Caco-2 (cell line): ENCODE measurements around the gene MED29. TPM values are rescaled to one million over a fixed set of nuclear protein-coding genes. Genes with fewer than 3 reads are reported as not detected.

Experiments used
- BruUV-seq: library from RNA; stranded (reverse); fragments of 400-500 nt; replicated peaks from 2 replicates; lab custom pipeline; 2021; lab: Mats Ljungman, UMichigan
- CTCF ChIA-PET: fragments of 300-600 bp; sonication (Branson Sonifier 250); formaldehyde crosslinking; loops from one replicate; lab custom pipeline; 2022; ENCODE audit warnings: antibody characterized with exemption; lab: Charles Lee
- POLR2A ChIA-PET: fragments of 300-600 bp; sonication (Branson Sonifier 250); formaldehyde crosslinking; loops from one replicate; lab custom pipeline; 2022; ENCODE audit warnings: antibody characterized with exemption; lab: Charles Lee
- DNase-seq, 2 experiments: peaks; one replicate each; pipeline versions ENCODE4 v3.0.0 to v3.0.0-alpha.2; 2020 to 2022
- H3K27me3 ChIP-seq: replicated peaks from 2 replicates; pipeline ENCODE4 v1.6.0; 2011; ENCODE audit warnings: low read length; ENCODE audit not compliant: control insufficient read depth, insufficient read depth
- H3K36me3 ChIP-seq: 2 replicates; pipeline ENCODE4 v1.5.1; 2011; ENCODE audit warnings: low read length; ENCODE audit not compliant: control insufficient read depth, insufficient read depth
- H3K4me1 ChIP-seq: fragments of 250-450 bp; sonication (Bioruptor Pico); 2 replicates; pipeline ENCODE4 v1.5.1; 2020; ENCODE audit warnings: mild to moderate bottlenecking
- H3K4me3 ChIP-seq: 2 replicates; pipeline ENCODE4 v1.5.1; 2011; ENCODE audit warnings: low read depth, mild to moderate bottlenecking, control low read depth, low read length
- H3K9me3 ChIP-seq: fragments of 250-450 bp; sonication (Bioruptor Pico); 2 replicates; pipeline ENCODE4 v1.5.1; 2020; ENCODE audit warnings: mild to moderate bottlenecking, moderate library complexity
- H3K27ac Mint-ChIP-seq: one replicate; pipeline ENCODE4 v1.8.0; 2022; ENCODE audit warnings: mixed read lengths; ENCODE audit not compliant: unreplicated experiment
- H3K27me3 Mint-ChIP-seq: one replicate; pipeline ENCODE4 v1.8.0; 2022; ENCODE audit warnings: mixed read lengths; ENCODE audit not compliant: insufficient read depth, unreplicated experiment
- H3K36me3 Mint-ChIP-seq: one replicate; pipeline ENCODE4 v1.8.0; 2022; ENCODE audit warnings: mild to moderate bottlenecking, mixed read lengths; ENCODE audit not compliant: insufficient read depth, unreplicated experiment
- H3K4me1 Mint-ChIP-seq: one replicate; pipeline ENCODE4 v1.8.0; 2022; ENCODE audit warnings: low read depth, mixed read lengths; ENCODE audit not compliant: unreplicated experiment
- H3K4me3 Mint-ChIP-seq: one replicate; pipeline ENCODE4 v1.8.0; 2022; ENCODE audit warnings: mild to moderate bottlenecking, moderate library complexity, mixed read lengths; ENCODE audit not compliant: unreplicated experiment
- H3K9me3 Mint-ChIP-seq: one replicate; pipeline ENCODE4 v1.8.0; 2022; ENCODE audit warnings: mixed read lengths; ENCODE audit not compliant: unreplicated experiment
- CTCF ChIP-seq, 2 experiments: fragments of 200-600 bp in 1 of 2; IDR thresholded peaks; 1 replicate in 1 of 2; 2 replicates in 1 of 2; pipeline versions ENCODE4 v1.5.1 to v1.8.0; 2011 to 2022; ENCODE audit warnings: antibody characterized with exemption in 1 of 2, control low read depth in 1 of 2, inconsistent platforms in 1 of 2, low read depth in 1 of 2, low read length in 1 of 2, mild to moderate bottlenecking in 1 of 2, moderate library complexity in 1 of 2; ENCODE audit not compliant: insufficient read depth in 1 of 2, severe bottlenecking in 1 of 2, unreplicated experiment in 1 of 2
- intact Hi-C: fragments of 100-400 bp; cut with micrococcal nuclease; formaldehyde crosslinking; loops from one replicate; pipeline ENCODE4 v1.10.0; 2022; ENCODE audit not compliant: unreplicated experiment
- total RNA-seq: library from RNA; stranded (reverse); gene quantifications from 2 replicates; pipeline ENCODE4 v1.2.3, GENCODE V29; 2022

MED29 gene
- total RNA-seq, 1 experiment from 2014 or later: 50.8 TPM

GRCh38 chr19:39430675-39431593 lies 39.8 kb downstream of the MED29 start:
- Histone ChIP-seq H3K9me3 (no peaks in the 10 kb centered on the region), H3K4me1 (peaks cover 38% of the 10 kb centered on the region), H3K27me3 (no peaks in the 10 kb centered on the region), H3K36me3 (peaks cover 7% of the 10 kb centered on the region), H3K4me3 (no peak overlapping the region)
- Mint-ChIP-seq H3K36me3 (peaks cover 78% of the 10 kb centered on the region), H3K4me1 (peaks cover 7% of the 10 kb centered on the region), H3K27ac (peak overlapping the region; percentile 84), H3K4me3 (no peak overlapping the region), H3K27me3 (no peaks in the 10 kb centered on the region), H3K9me3 (no peaks in the 10 kb centered on the region)
- BruUV-seq: no TSS peak
- CTCF ChIA-PET: interaction anchor here (1.0 kb wide), 1 partner anchor 33 kb away, joined by 3 read pairs; no protein-coding TSS in a partner anchor
- TF ChIP-seq CTCF (IDR thresholded peaks at IDR 0.05; ENCODE audit: insufficient read depth in 1 of 2, low read depth in 1 of 2, low read length in 1 of 2, severe bottlenecking in 1 of 2, unreplicated experiment in 1 of 2): no peak
- POLR2A ChIA-PET: interaction anchor here (0.9 kb wide), 1 partner anchor 14 kb away, joined by 4 read pairs; the partner anchor contains the start of gene SUPT5H
- intact Hi-C loops: no loop called here
- DNase-seq: peak; percentile 56 to 69

- Mint-ChIP-seq H3K36me3 (peaks cover 85% of the 10 kb centered on the region), H3K27ac (no peak overlapping the region), H3K4me3 (no peak overlapping the region), H3K27me3 (no peaks in the 10 kb centered on the region), H3K4me1 (peaks cover 18% of the 10 kb centered on the region), H3K9me3 (no peaks in the 10 kb centered on the region)
- CTCF ChIA-PET: no interaction called here
- Histone ChIP-seq H3K36me3 (peaks cover 7% of the 10 kb centered on the region), H3K4me3 (no peak overlapping the region), H3K9me3 (no peaks in the 10 kb centered on the region), H3K27me3 (no peaks in the 10 kb centered on the region), H3K4me1 (peaks cover 33% of the 10 kb centered on the region)
- TF ChIP-seq CTCF (IDR thresholded peaks at IDR 0.05; ENCODE audit: insufficient read depth in 1 of 2, low read depth in 1 of 2, low read length in 1 of 2, severe bottlenecking in 1 of 2, unreplicated experiment in 1 of 2): no peak
- intact Hi-C loops: no loop called here
- no peak for DNase-seq
- POLR2A ChIA-PET: interaction anchor here (0.6 to 1.1 kb wide), 4 partner anchors 15 to 70 kb away, joined by 3 read pairs; partner anchors contain the start of gene PLEKHG2
- BruUV-seq: no TSS peak
Measured at GRCh38 chr19:39432677-39433025, 41.5 kb downstream of the MED29 start.

- POLR2A ChIA-PET: no interaction called here
- Mint-ChIP-seq H3K4me1 (peaks cover 23% of the 10 kb centered on the region), H3K9me3 (no peaks in the 10 kb centered on the region), H3K36me3 (peaks cover 79% of the 10 kb centered on the region), H3K4me3 (peak overlapping the region; percentile 87), H3K27ac (peak overlapping the region; percentile 93), H3K27me3 (no peaks in the 10 kb centered on the region)
- Histone ChIP-seq H3K4me1 (peaks cover 31% of the 10 kb centered on the region), H3K36me3 (peaks cover 7% of the 10 kb centered on the region), H3K27me3 (no peaks in the 10 kb centered on the region), H3K4me3 (no peak overlapping the region), H3K9me3 (no peaks in the 10 kb centered on the region)
- intact Hi-C loops: no loop called here
- no peak for TF ChIP-seq CTCF (IDR thresholded peaks at IDR 0.05; ENCODE audit: insufficient read depth in 1 of 2, low read depth in 1 of 2, low read length in 1 of 2, severe bottlenecking in 1 of 2, unreplicated experiment in 1 of 2)
- BruUV-seq: no TSS peak
- CTCF ChIA-PET: no interaction called here
- no peak for DNase-seq
Measured at GRCh38 chr19:39433480-39434079, 42.4 kb downstream of the MED29 start.
